ENCODE data around the gene SEPTIN8. TPM values are rescaled to one million over a fixed set of nuclear protein-coding genes. Genes with fewer than 3 reads are reported as not detected.

Gene SEPTIN8
- polyA plus RNA-seq, 1 donor (not counting 4 experiments of a cell fraction or from before 2014, with no cell fraction given) = 46.4 TPM

- H3K36me3 ChIP-seq (ENCODE audit: control insufficient read depth in 2 of 2, extremely low read depth in 1 of 2, insufficient read depth in 2 of 2, low read length in 2 of 2) = peaks cover 25 to 35% of the 10 kb centered on the region in 2 experiments
- no peaks in the 10 kb centered on the region for H3K79me2 ChIP-seq (ENCODE audit: control insufficient read depth, insufficient read depth, low read length)
- H3K4me3 ChIP-seq (ENCODE audit: control insufficient read depth in 2 of 3, extremely low read depth in 1 of 3, insufficient read depth in 2 of 3, low read depth in 1 of 3, low read length in 3 of 3) = no peak overlapping the region
- no peak overlapping the region for H3K9ac ChIP-seq (ENCODE audit: control insufficient read depth, extremely low read depth, insufficient read depth, low read length)
- no peaks in the 10 kb centered on the region for H3K9me1 ChIP-seq (ENCODE audit: control insufficient read depth, extremely low read depth, insufficient read depth, low read length)
- H3K4me2 ChIP-seq (ENCODE audit: control insufficient read depth, extremely low read depth, insufficient read depth, low read depth, low read length) = no peak overlapping the region
- no peaks in the 10 kb centered on the region for H3K9me3 ChIP-seq (ENCODE audit: control insufficient read depth, low read depth, low read length)
- DNase-seq (ENCODE audit: low read depth, low spot score) (no peak), FAIRE-seq (no peak)
- dilution Hi-C loops (cut with MboI; ENCODE audit: extremely low pct_ligation_motif_present, low sequenced_read_pairs) = no loop called here
- H3K4me1 ChIP-seq (ENCODE audit: control insufficient read depth, extremely low read depth, insufficient read depth, low read length) = no peaks in the 10 kb centered on the region
- TF ChIP-seq EZH2 (IDR thresholded peaks at IDR 0.05; ENCODE audit: low read length) = no peak
- TF ChIP-seq CTCF (optimal IDR thresholded peaks at IDR 0.05 in 1 of 3, IDR thresholded peaks at IDR 0.05 in 1 of 3, conservative IDR thresholded peaks at IDR 0.05 in 1 of 3; ENCODE audit: extremely low read depth in 1 of 3, insufficient read depth in 2 of 3, low read length in 3 of 3) = no peak
- no peaks in the 10 kb centered on the region for H3K27me3 ChIP-seq (ENCODE audit: control insufficient read depth, extremely low read depth, insufficient read depth, low read length)
- H3K27ac ChIP-seq (ENCODE audit: control insufficient read depth, insufficient read depth, low read length) = no peak overlapping the region
- H4K20me1 ChIP-seq (ENCODE audit: control insufficient read depth, extremely low read depth, insufficient read depth, low read length) = no peaks in the 10 kb centered on the region
- no peak overlapping the region for H2AFZ ChIP-seq (ENCODE audit: control insufficient read depth, low read length)
These were observed 18.6 kb downstream of the SEPTIN8 start for GRCh38 chr5:132758451-132758850.

GRCh38 chr5:132756542-132756941, 20.5 kb downstream of the SEPTIN8 start:
- FAIRE-seq = no peak
- TF ChIP-seq EZH2 (IDR thresholded peaks at IDR 0.05; ENCODE audit: low read length) (no peak), CTCF (optimal IDR thresholded peaks at IDR 0.05 in 1 of 3, IDR thresholded peaks at IDR 0.05 in 1 of 3, conservative IDR thresholded peaks at IDR 0.05 in 1 of 3; ENCODE audit: extremely low read depth in 1 of 3, insufficient read depth in 2 of 3, low read length in 3 of 3) (no peak)
- H3K79me2 ChIP-seq (ENCODE audit: control insufficient read depth, insufficient read depth, low read length) = no peaks in the 10 kb centered on the region
- H3K9me1 ChIP-seq (ENCODE audit: control insufficient read depth, extremely low read depth, insufficient read depth, low read length) = no peaks in the 10 kb centered on the region
- H3K27ac ChIP-seq (ENCODE audit: control insufficient read depth, insufficient read depth, low read length) = no peak overlapping the region
- DNase-seq (ENCODE audit: low read depth, low spot score) = no peak
- H4K20me1 ChIP-seq (ENCODE audit: control insufficient read depth, extremely low read depth, insufficient read depth, low read length) = no peaks in the 10 kb centered on the region
- no peak overlapping the region for H3K4me3 ChIP-seq (ENCODE audit: control insufficient read depth in 2 of 3, extremely low read depth in 1 of 3, insufficient read depth in 2 of 3, low read depth in 1 of 3, low read length in 3 of 3)
- H3K4me2 ChIP-seq (ENCODE audit: control insufficient read depth, extremely low read depth, insufficient read depth, low read depth, low read length) = no peak overlapping the region
- H3K9ac ChIP-seq (ENCODE audit: control insufficient read depth, extremely low read depth, insufficient read depth, low read length) = no peak overlapping the region
- no peaks in the 10 kb centered on the region for H3K4me1 ChIP-seq (ENCODE audit: control insufficient read depth, extremely low read depth, insufficient read depth, low read length)
- dilution Hi-C loops (cut with MboI; ENCODE audit: extremely low pct_ligation_motif_present, low sequenced_read_pairs) = no loop called here
- no peaks in the 10 kb centered on the region for H3K9me3 ChIP-seq (ENCODE audit: control insufficient read depth, low read depth, low read length)
- H3K36me3 ChIP-seq (ENCODE audit: control insufficient read depth in 2 of 2, extremely low read depth in 1 of 2, insufficient read depth in 2 of 2, low read length in 2 of 2) = peaks cover 15 to 25% of the 10 kb centered on the region in 2 experiments
- no peaks in the 10 kb centered on the region for H3K27me3 ChIP-seq (ENCODE audit: control insufficient read depth, extremely low read depth, insufficient read depth, low read length)
- no peak overlapping the region for H2AFZ ChIP-seq (ENCODE audit: control insufficient read depth, low read length)
